Stimulated activated CD4-positive, alpha-beta T cell treated with anti-CD3 and anti-CD28 coated beads, Interleukin-2, amount 100 ng/mL, for 4 hours (primary cell): ENCODE measurements around the gene PACSIN3.
A peak's percentile ranks its signal among the peaks of the same experiment; 100 is the strongest.
"Not testable (repeated sequence)": the region's sequence is repeated elsewhere in the genome, so short reads cannot be mapped to it uniquely, and the experiment has no call there.

Experiments used
- DNase-seq: peaks from one replicate; pipeline ENCODE4 v3.0.0-alpha.2; 2020; ENCODE audit warnings: low read depth

Gene PACSIN3

GRCh38 chr11:47186076-47186699 is at the start of gene PACSIN3:
Gene PACSIN3, minus strand, starts transcription at chr11:47186434. Its CDS starts 3,707 bp downstream, at chr11:47182727.
- DNase-seq: no peak

- no peak for DNase-seq
Observed at GRCh38 chr11:47235163-47235562, 48.9 kb upstream of the PACSIN3 start.

- DNase-seq: peak; percentile 19
Observed at GRCh38 chr11:47234669-47235100, 48.5 kb upstream of the PACSIN3 start.

- DNase-seq: no peak
Observed at GRCh38 chr11:47233989-47234668, 47.9 kb upstream of the PACSIN3 start.

- DNase-seq: no peak
Observed at GRCh38 chr11:47233051-47233450, 46.8 kb upstream of the PACSIN3 start.

GRCh38 chr11:47229161-47229560 is 42.9 kb upstream of the PACSIN3 start:
- DNase-seq: no peak

- DNase-seq: no peak
Observed at GRCh38 chr11:47225552-47226400, 39.5 kb upstream of the PACSIN3 start.

- DNase-seq: no peak
Observed at GRCh38 chr11:47222696-47223095, 36.5 kb upstream of the PACSIN3 start.

GRCh38 chr11:47220401-47220821 is 34.2 kb upstream of the PACSIN3 start:
- DNase-seq: no peak

GRCh38 chr11:47216121-47216798 is 30.0 kb upstream of the PACSIN3 start:
- DNase-seq: peak; percentile 72

- peak; percentile 29 for DNase-seq
Observed at GRCh38 chr11:47215366-47215910, 29.2 kb upstream of the PACSIN3 start.

GRCh38 chr11:47213950-47214565 is 27.8 kb upstream of the PACSIN3 start:
- DNase-seq: peak; percentile 79

GRCh38 chr11:47212938-47213337 is 26.7 kb upstream of the PACSIN3 start:
- DNase-seq: no peak

GRCh38 chr11:47208628-47209027 is 22.4 kb upstream of the PACSIN3 start:
- no peak for DNase-seq

GRCh38 chr11:47208008-47208552 is 21.8 kb upstream of the PACSIN3 start:
- not testable (repeated sequence) for DNase-seq

- no peak for DNase-seq
Observed at GRCh38 chr11:47207459-47207858, 21.2 kb upstream of the PACSIN3 start.

GRCh38 chr11:47206577-47206976 is 20.3 kb upstream of the PACSIN3 start:
- DNase-seq: not testable (repeated sequence)

- DNase-seq: no peak
Observed at GRCh38 chr11:47204637-47204989, 18.4 kb upstream of the PACSIN3 start.

- DNase-seq: no peak
Observed at GRCh38 chr11:47202576-47202975, 16.3 kb upstream of the PACSIN3 start.

- DNase-seq: no peak
Observed at GRCh38 chr11:47201015-47201414, 14.8 kb upstream of the PACSIN3 start.

- not testable (repeated sequence) for DNase-seq
Observed at GRCh38 chr11:47198161-47198560, 11.9 kb upstream of the PACSIN3 start.
